ENCODE measurements around the gene DLGAP4.

The DLGAP4 gene

GRCh38 chr20:36445847-36446246 is 139.7 kb downstream of the DLGAP4 start:
- no peak overlapping the region for H3K4me3 ChIP-seq (ENCODE audit: low read depth, low read length)
- DNase-seq (ENCODE audit: low read depth) = no peak
- TF ChIP-seq CTCF (conservative IDR thresholded peaks at IDR 0.05; ENCODE audit: low read depth, low read length) = no peak

GRCh38 chr20:36446557-36446956 is 140.4 kb downstream of the DLGAP4 start:
- no peak for TF ChIP-seq CTCF (conservative IDR thresholded peaks at IDR 0.05; ENCODE audit: low read depth, low read length)
- no peak overlapping the region for H3K4me3 ChIP-seq (ENCODE audit: low read depth, low read length)
- no peak for DNase-seq (ENCODE audit: low read depth)

GRCh38 chr20:36447101-36447500 is 141.0 kb downstream of the DLGAP4 start:
- DNase-seq (ENCODE audit: low read depth) = no peak
- no peak for TF ChIP-seq CTCF (conservative IDR thresholded peaks at IDR 0.05; ENCODE audit: low read depth, low read length)
- no peak overlapping the region for H3K4me3 ChIP-seq (ENCODE audit: low read depth, low read length)

- no peak for TF ChIP-seq CTCF (conservative IDR thresholded peaks at IDR 0.05; ENCODE audit: low read depth, low read length)
- no peak for DNase-seq (ENCODE audit: low read depth)
Observed at GRCh38 chr20:36449663-36450062, 143.5 kb downstream of the DLGAP4 start.

GRCh38 chr20:36454332-36454697 is 148.2 kb downstream of the DLGAP4 start:
- H3K4me3 ChIP-seq (ENCODE audit: low read depth, low read length) = no peak overlapping the region
- no peak for TF ChIP-seq CTCF (conservative IDR thresholded peaks at IDR 0.05; ENCODE audit: low read depth, low read length)
- DNase-seq (ENCODE audit: low read depth) = no peak

More at GRCh38 chr20:36449663-36450062, 143.5 kb downstream of the DLGAP4 start:
- H3K4me3 ChIP-seq (ENCODE audit: low read depth, low read length) = no peak overlapping the region

DNA sequence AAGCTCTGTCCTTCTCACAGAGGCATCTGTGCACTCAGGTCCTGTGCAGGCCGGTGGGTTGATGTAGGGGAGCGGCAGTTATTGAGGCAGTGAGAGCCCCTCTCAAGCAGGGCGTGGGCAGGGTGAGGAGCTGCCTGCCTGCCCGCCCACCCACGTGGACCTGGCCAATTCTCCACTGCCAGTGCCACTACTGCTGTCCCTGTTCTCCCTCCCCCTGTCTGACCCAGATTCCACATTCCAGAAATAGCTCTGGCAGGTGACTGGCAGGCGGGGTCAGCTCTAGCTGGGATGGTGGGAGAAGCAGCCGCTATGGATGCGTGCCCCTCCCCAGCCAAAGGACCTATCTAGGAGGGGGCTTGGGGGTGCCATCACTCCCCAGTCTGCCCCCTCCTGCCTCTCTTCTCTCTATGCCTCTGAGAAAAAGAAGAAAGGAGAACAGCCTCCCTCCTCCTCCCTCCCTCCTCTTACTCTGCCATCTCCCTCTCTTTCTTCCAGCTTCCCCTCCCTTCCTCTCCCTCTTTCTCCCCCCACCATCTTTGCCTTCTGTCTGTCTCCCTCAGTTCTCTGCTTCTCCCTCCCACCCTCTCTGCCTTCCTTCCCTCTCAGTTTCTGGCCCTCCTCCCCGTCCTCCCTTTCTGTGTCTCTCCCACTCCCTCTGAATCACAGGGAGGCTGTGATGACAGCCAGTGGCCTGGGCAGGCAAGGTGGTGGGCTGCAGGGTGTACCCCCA is 148.7 kb downstream of the DLGAP4 start:
- H3K4me3 ChIP-seq (ENCODE audit: low read depth, low read length) = no peak overlapping the region
- no peak for TF ChIP-seq CTCF (conservative IDR thresholded peaks at IDR 0.05; ENCODE audit: low read depth, low read length)
- no peak for DNase-seq (ENCODE audit: low read depth)

DNA sequence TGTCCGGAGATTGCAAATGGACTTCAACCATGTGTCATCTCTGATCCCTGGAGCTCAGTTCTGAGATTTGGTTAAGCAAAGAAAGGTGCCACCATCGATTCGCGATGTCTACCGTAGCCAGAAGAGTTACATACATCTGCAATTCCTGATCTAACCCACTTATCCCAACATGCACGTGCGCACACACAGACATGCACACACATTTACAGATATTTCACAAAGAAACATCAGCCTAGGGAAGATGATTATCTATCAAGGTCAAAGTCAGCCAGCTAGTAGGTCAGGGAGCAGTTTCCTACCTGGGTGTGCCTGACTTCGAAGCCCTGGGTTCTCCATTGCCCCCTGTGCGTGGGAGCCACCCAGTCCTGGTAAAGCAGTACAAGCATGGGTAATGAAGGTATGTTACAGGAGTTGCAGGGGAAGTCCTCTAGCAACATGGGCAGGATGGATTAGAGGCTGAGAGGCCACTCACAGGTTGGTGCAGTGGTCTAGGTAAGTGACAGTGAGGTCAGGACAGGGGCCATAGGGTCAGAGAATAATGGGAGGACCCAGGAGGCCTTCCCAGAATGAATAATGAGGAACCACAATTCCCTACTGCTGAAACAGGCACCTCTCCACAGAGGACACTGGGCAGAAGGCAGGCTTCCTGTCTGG is 150.0 kb downstream of the DLGAP4 start:
- no peak for TF ChIP-seq CTCF (conservative IDR thresholded peaks at IDR 0.05; ENCODE audit: low read depth, low read length)
- DNase-seq (ENCODE audit: low read depth) = no peak
- no peak overlapping the region for H3K4me3 ChIP-seq (ENCODE audit: low read depth, low read length)
